G401 (cell line): Measurements from ENCODE around the gene ABHD4. TPM values are rescaled to one million over a fixed set of nuclear protein-coding genes. Genes with fewer than 3 reads are reported as not detected.
"Not testable (repeated sequence)": the region's sequence is repeated elsewhere in the genome, so short reads cannot be mapped to it uniquely, and the experiment has no call there.

Source experiments
- DNase-seq: peaks from one replicate; pipeline ENCODE4 v3.0.0-alpha.2; 2015; ENCODE audit warnings: low spot score
- in situ Hi-C: cut with HindIII; loops from 2 replicates; pipeline ENCODE4 v1.10.0; 2016; ENCODE audit warnings: low sequenced_read_pairs, mixed read lengths
- total RNA-seq: library from RNA; depleted of rRNA; stranded (reverse); fragments of >200 nt; shearing (Covaris generic); gene quantifications from 2 replicates; pipeline ENCODE4 v1.2.3, GENCODE V29; 2014

The ABHD4 gene
- total RNA-seq, 1 experiment from 2014 or later: 8.9 TPM

DNA sequence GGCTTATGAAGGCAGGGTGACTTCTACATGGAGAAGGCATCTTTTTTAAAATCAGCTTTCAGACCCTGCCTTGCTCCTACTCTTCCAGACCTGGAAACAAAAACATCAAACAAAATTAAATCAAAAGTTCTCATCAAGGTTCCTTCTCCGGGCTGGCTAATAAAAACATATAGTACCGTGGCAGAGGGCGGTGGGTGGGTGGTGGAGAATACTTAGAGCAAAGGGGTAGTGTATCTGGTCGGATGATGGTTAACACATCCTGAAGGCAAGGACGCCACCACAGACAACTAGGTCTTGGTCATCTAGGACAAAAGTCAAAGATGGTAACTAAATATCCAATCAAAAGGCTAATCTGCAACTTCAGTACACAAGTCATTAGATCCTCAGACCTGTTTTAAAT is 10.9 kb upstream of the ABHD4 start:
- DNase-seq: no peak
- in situ Hi-C loops: loop anchor here (5.0 kb wide), 1 partner anchor 65 kb away; no protein-coding TSS in a partner anchor

DNA sequence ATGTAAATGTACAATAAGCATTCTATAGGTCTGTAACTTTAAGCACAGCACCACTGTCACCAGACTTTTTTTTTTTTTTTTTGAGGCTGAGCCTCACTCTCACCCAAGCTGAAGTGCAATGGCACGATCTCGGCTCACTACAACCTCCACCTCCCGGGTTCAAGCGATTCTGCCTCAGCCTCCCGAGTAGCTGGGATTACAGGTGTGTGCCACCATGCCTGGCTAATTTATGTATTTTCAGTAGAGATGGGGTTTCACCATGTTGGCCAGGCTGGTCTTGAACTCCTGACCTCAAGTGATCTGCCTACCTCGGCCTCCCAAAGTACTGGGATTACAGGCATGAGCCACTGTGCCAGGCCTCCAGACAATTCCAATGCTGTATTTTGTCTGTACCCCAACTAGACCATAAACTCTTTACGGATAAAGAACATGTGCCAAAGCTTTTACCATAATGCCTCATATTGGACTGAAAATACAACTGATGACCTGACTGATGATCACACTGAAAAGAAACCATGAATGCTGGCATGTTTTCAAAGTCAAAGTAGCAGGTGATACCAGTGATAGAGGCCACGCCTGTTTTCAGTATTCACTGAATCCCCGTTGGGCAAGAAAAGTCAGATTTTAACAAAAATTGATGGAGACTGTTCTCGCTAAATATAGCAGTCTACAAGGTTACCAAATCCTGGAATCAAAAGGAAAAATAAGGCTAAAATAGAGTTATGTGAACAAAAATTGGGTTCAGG is 10.2 kb upstream of the ABHD4 start:
- not testable (repeated sequence) for DNase-seq
- in situ Hi-C loops: loop anchor here (5.0 kb wide), 1 partner anchor 64 kb away; no protein-coding TSS in a partner anchor

DNA sequence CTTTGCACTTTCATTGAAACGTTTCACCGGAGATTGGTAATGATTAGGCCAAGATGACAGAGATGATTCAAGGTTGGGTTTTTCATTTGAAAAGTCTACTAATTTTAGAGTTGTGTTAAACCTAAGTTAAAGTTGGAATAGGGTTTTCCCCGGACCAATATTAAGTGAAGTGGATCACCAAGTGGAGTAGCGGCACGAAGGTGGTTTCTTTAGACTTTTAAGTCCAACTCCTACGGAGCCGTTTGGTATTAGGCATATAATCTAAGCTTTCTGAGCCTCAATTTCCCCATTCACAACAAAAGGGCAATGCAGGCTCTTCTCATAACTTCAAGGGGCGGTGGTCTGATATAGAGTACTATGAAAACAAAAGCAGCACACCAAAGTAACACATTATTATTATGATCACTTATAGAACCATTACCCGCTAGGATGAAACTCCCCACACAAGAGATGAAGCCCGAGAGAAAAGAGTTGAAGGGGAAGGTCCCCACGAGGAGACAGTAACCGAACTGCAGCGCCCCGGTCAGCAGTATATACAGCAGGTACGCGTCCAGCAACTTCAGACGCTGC is 9.5 kb upstream of the ABHD4 start:
- no peak for DNase-seq
- in situ Hi-C loops: loop anchor here (5.0 kb wide), 1 partner anchor 64 kb away; no protein-coding TSS in a partner anchor

DNA sequence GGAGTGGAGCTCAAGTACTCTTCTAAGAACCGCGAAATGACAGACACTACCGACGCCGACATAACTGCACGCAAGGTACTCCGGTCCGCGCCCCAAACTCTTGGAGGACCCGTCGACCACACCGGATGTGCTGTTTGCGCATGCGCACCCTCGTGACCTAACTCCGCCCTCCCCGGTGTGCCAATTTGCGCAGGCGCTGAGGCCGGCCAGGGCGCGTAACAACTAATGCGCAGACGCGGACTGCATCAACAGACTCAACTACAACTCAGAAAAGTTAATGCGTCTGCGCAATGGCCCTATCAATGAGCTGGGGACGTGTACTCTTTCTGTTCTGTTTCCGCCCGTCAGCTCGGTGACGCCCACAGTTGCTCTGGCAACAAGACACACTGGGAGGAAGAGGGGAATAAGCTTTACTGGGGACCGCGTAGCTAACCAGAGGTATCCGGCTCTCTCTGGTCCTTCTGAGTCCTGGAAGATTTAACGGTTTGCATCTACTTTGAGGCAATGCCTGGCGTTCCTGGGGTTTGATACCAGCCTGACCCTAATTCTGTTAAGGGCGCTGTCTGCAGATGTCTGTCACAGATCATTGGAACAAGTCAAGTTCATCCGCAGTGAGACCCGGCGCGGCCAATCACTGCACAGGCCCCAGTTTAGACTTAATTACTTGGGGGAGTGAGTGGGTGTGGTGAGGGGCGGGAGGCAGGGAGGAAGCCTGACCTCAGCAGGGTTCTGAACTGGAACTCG is 8.8 kb upstream of the ABHD4 start, which contains the start of gene DAD1:
Gene DAD1, minus strand, starts transcription at position 129 of the 744 bp plus-strand sequence. Its CDS starts 67 bp downstream, at position 62.
- in situ Hi-C loops: loop anchor here (5.0 kb wide), 1 partner anchor 63 kb away; no protein-coding TSS in a partner anchor
- peak; percentile 99 for DNase-seq

DNA sequence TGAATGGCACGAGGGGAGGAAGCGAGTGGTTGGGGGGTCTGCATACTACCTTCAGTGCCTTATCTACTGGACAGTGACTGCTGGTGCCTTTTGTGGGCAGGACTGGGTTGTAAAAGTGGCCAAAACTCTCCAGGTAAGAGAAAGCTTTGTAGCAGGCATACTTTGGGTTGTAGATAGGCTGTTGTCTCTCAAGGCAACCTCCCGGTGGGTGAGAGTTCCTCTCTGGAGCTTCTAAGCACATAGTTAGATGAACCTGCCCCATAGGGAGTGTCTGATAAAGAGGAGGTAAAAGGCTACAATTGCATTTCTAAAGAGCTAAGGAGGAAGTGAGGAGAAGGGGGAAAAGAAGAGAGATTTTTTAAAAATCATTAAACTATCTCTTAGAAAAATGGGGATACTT is 4.9 kb upstream of the ABHD4 start:
- DNase-seq: no peak
- in situ Hi-C loops: no loop called here

DNA sequence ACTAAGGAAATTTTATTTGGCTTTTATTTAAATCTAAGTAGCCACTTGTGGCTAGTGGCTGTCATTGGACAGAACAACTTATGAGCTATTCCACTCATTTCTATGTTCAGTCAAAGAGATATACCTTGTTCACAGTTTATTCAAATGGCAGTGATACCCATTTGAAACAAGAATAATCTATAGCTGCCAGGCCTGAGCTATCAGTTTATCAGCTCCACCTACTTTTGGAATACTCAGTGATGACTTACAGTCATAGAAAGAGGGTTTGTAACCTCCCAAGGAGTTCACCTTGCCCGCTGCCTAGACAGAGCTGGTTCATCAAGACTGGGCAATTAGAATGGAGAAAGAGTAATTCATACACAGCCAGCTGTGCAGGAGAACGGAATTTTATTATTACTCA is 4.5 kb upstream of the ABHD4 start:
- no peak for DNase-seq
- in situ Hi-C loops: no loop called here

DNA sequence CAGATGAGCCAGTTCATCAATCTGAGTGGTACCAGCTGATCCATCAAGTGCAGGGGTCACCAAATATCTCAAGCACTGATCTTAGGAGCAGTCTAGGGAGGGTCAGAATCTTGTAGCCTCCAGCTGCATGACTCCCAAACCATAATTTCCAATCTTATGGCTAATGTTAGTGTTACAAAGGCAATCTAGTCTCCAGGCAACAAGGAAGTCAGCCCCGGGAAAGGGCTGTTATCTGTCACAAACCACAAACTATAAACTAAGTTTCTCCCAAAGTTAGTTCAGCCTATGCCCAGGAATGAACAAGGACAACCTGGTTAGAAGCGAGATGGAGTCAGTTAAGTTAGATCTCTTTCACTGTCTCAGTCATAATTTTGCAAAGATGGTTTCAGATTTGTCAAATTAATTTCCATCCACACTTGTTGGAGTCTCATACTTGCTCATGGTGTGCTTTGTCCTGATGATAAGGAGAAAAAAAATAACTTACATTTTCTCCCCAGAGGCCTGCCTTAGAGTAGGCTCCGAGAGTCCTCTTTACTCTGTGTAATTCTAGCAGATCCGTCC is 3.9 kb upstream of the ABHD4 start:
- in situ Hi-C loops: no loop called here
- no peak for DNase-seq

DNA sequence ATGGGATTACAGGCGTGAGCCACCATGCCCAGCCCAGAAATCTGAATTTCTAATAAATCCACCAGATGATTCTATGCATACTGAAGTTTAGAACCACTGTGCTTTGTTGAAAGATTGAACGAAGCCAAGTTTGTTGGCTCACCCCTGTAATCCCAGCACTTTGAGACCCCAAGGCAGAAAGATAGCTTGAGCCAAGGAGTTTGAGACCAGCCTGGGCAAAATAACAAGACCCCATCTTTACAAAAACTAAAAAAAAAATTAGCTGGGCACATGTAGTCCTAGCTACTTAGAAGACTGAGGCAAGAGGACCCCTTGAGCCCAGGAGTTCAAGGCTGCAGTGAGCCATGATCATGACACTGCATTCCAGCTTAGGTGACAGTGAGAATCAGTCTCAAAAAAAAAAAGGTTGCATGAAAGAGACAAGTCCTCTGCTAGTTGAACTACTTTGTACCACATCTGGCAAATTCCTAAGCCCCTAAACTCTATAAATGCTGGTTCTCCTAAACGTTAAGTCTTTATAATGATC is 1.7 kb upstream of the ABHD4 start:
- in situ Hi-C loops: no loop called here

DNA sequence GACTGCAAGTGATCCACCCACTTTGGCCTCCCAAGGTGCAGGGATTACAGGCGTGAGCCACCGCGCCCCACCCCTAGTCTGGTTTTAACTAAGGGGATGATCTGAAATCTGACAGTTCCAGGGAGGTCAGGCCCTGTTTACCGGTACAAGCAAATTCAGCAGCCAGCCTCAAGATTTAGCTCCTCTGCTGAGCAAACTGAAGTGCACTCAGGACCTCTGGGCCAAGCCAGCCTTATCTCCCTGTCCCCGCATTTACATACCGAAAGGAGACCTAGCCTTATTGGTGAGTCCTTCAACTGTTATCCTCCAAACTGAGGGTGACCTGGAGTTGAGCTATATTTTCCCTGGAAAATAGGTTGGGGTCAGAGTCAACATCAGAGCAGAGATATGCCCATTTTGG is 835 bp upstream of the ABHD4 start:
- peak; percentile 24 for DNase-seq
- in situ Hi-C loops: no loop called here

More for the DNA sequence above, 1.7 kb upstream of the ABHD4 start:
- no peak for DNase-seq

DNA sequence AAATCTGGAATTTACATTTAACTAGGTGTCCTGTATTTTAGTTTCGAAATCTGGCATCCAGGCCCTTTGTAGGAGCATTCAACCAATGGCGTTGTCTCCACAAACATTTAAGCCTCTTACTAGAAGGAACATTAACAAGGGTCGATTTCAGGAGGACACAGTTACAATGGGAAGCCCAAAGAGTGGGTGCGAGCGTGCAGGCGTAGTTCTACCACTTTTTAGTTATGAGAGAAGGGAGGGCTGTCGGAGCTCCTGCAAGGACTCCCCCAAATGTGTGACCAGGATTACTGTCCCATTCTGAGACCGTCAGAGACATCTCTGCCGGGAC is 365 bp upstream of the ABHD4 start:
- in situ Hi-C loops: no loop called here
- no peak for DNase-seq

DNA sequence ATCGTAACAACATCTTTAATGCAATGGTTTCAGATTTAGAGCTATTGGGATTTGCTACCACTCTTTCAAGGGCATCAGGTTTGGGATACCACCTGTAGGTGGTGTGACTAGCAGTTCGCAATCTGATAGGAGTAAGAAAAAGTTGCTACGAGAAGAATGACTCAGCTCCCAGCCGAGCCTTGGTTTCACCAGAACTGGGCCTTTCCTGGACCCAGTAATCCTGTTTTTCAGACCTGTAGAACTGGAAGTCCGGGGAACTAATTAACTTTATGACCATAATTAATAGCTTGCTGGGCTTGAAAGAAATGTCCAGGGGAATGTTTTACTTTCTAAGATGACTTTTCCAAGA is 770 bp downstream of the ABHD4 start:
- in situ Hi-C loops: no loop called here
- no peak for DNase-seq

DNA sequence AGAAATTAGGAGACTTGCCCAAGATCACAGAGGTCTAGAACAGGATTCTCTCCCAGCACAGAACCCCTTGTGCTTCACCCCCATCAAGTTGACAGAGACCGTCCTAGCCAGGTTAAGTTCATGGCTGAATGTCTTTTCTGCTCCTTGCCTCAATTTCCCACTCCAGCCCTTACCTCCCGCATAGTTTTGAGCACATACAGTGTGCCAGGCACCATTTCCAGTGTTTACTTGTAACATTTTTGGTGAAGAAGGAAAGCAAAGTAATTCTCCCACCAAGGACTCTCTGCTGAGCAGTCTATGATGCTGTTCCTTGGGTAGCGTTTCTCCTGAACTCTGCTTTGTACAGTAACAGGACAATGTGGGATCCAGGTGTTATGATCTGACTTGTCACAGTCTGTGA is 1.2 kb downstream of the ABHD4 start:
- in situ Hi-C loops: no loop called here

DNA sequence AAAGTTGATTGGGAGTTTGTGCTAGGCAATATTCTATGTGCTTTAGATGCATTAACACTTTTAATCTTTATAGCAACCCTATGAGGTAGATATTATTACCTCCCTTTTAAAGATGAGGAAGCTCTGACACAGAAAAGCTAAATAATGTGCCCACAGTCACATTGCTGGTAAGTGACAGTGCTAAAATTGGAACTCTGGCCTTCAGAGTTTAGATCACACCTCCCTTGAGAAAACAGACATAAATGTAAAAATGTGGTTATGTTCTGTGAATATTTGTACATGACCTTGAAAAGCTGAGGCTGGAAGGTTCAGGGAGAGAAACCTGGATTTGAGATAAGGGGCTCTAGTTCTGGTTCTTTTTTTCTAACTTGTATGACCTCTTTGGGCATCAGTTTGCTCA is 1.9 kb downstream of the ABHD4 start:
- in situ Hi-C loops: no loop called here
- DNase-seq: no peak

More for the DNA sequence above, 1.2 kb downstream of the ABHD4 start:
- no peak for DNase-seq

DNA sequence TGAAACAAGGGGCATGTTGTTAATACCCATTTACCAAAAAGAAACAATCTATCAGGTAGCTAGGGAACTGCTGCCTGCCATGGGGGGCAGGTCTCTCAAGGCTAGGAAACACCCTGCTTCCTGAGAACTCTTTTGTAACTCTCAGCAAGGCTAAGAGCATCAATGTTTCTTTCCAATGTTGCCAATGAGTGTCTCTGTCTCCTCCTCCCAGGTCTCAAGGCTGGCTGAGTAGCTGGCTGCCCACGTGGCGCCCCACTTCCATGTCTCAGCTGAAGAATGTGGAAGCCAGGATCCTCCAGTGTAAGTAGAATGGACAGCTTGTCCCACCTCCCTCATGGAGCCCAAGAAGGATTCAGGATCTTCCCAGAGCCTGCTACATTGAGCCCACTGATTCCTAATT is 3.4 kb downstream of the ABHD4 start:
- in situ Hi-C loops: no loop called here
- no peak for DNase-seq

DNA sequence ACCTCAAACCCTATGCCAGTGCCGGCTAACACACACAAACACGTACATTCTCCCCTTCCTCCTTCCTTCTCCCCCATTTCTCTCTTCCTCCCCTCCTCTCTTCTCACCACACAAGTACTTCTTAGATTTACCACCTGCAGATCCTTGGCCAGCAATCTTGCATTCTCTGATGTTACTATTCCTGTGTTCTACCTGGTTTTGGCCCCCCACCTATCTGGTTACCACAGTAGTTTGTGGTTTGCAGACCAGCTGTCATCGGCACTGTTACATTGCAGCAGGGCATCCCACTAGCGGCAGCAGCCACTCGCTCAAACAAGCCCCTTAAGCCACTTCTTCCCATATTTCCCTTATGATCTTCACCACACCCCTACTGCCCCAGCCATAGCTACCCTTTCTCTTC is 3.9 kb downstream of the ABHD4 start:
- DNase-seq: no peak
- in situ Hi-C loops: no loop called here

DNA sequence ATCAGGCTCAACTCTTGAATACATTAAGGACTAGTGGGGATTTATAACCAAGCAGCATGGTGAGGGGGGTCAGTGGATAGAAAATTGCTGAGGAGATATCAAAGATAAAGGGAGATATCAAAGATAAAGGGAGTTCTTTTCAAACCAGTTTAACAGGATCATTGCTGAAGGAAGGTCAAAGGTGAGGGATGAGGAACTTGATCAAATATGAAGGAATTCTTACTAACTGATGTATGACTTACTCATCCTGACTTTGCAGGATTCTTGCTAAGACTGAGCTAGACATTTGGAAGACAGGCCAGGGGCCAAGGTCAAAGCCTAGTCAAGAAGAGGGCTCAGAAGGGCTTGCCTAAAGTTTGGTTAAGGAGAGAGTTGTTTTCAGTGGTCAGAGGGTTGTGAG is 4.8 kb downstream of the ABHD4 start:
- in situ Hi-C loops: no loop called here
- no peak for DNase-seq

DNA sequence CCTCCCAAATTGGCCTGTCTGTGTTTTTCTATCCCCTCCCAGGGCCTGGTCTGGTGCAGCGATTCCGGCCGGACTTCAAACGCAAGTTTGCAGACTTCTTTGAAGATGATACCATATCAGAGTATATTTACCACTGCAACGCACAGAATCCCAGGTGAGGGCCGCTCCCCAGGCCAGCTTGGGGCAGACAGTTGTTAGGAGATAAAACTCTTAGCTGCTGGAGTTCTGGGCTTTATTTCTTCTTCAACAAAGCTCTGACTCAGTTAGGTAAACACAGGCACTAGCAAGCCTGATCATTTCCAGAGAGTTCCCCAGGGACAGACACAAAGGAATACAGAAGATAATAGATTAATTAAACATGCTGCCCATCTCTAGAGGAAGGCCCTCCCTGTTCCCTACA is 8.3 kb downstream of the ABHD4 start:
- no peak for DNase-seq
- in situ Hi-C loops: no loop called here

DNA sequence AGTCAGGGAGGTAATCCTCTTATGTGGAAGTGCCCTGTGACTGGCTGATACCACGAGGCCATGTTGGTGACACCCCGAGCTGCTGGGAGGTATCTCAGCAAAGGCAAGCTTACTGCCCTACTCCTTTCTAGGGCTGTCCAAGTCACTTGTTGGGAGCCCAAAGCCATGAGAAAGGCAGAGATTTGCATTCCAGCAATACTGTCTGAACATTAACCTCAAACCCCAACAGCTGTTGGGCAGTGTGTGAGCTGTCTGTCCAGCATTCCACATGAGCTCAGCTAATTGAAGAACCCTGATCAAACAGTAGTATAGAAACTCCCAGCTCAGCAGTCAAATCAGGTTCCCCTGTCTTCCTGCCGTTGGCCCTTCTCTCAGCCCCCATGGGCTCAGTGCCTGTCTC is 9.2 kb downstream of the ABHD4 start:
- in situ Hi-C loops: no loop called here
- no peak for DNase-seq

DNA sequence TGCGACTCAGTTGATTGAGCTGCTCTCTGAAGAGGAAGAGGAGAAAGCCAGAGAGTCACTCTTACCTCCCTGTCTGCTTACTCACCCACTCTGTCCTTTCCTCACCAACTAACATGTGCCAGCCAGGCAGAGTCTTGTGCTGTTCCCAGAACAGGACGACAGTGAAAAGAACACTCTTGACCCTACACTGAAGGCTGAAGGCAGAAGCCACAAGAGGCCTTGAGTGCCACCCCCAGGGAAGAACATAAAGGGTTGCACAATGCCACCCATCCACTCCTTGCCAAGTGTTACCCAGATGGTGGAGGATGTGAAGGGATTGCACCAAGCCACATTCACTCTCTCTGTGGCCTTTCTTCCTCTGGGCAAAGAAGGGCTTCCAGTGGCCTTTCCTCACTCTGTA is 12.8 kb downstream of the ABHD4 start:
- DNase-seq: no peak
- in situ Hi-C loops: no loop called here
